A549 treated with AZD9567 at 1 μM for 4 hours (cell line): ENCODE results near the gene MKX. TPM values are rescaled to one million over a fixed set of nuclear protein-coding genes. Genes with fewer than 3 reads are reported as not detected.

Experiments used
- total RNA-seq: library from RNA; stranded (reverse); fragments of 200-300 nt; extraction: Qiagen RNA extraction; gene quantifications from 5 replicates; pipeline ENCODE4 v1.2.3, GENCODE V29; 2022; ENCODE audit not compliant: insufficient read depth

The MKX gene, protein sequence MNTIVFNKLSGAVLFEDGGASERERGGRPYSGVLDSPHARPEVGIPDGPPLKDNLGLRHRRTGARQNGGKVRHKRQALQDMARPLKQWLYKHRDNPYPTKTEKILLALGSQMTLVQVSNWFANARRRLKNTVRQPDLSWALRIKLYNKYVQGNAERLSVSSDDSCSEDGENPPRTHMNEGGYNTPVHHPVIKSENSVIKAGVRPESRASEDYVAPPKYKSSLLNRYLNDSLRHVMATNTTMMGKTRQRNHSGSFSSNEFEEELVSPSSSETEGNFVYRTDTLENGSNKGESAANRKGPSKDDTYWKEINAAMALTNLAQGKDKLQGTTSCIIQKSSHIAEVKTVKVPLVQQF
- total RNA-seq: not detected in 5 replicates

DNA sequence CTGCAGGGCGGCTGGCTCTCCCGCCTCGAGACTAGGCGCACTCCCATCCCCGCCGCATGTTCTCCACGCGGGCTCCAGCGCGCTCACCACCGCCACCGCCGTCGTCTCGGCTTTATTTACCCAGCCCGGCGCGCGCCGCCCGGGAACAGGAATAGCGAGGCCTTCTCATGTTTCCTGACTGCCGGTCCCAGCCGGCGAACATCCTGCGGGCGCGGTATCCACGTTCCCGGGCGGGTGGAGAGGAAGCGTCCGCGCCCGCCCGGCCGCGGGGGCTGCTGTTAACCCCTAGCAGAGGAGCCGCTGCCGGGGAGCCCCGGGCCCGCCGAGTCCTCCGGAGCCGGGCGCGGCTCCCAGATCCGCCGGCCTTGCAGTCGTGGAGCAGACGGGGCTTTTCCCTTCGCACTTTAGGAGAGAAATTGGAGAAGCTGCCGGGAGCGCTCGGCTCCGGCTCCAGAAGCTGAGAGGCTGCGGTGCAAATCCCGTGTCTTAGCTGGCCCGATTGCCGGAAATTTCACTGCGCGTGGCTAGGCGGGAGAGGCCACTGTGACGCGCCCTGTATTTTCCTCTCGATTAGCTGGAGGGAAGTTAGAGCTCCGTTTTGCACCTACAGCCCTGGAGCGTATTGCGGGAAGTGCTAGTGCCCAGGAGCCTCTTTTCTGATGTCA, at the start of gene MKX:
Gene MKX (minus strand): TSS at position 88 of the 665 bp plus-strand sequence. CDS start 2,404 bp downstream, outside the sequence.

Other genes with a start within 250 kb of the MKX start
- 80.5 to 101 TPM (median 89.6 TPM) in 5 replicates for gene RAB18, start 241.5 kb downstream of the MKX start, total RNA-seq